WTC11 (cell line): ENCODE data around the gene MDGA2. TPM values are rescaled to one million over a fixed set of nuclear protein-coding genes. Genes with fewer than 3 reads are reported as not detected.

Experiments used
- ATAC-seq: fragments of 200-7000 bp; cut with Tn5 transposase; 2 replicates; pipeline ENCODE4 v1.10.0; 2021; ENCODE audit warnings: mild to moderate bottlenecking, moderate library complexity
- CTCF ChIA-PET: fragments of 300-600 bp; sonication (Branson Sonifier 250); formaldehyde crosslinking; loops from one replicate; lab custom pipeline; 2021; ENCODE audit warnings: antibody characterized with exemption; lab: Charles Lee
- POLR2A ChIA-PET: fragments of 350-600 bp; sonication (Branson Sonifier 250); formaldehyde crosslinking; loops from one replicate; lab custom pipeline; 2021; ENCODE audit warnings: antibody characterized with exemption; lab: Charles Lee
- DNase-seq: peaks from one replicate; pipeline ENCODE4 v3.0.0; 2021; ENCODE audit warnings: low spot score
- H3K27ac Mint-ChIP-seq: 2 replicates; pipeline ENCODE4 v1.8.0; 2021; ENCODE audit warnings: mixed read lengths
- H3K27me3 Mint-ChIP-seq: 2 replicates; pipeline ENCODE4 v1.8.0; 2021; ENCODE audit warnings: low read depth, mild to moderate bottlenecking, moderate library complexity, mixed read lengths
- H3K36me3 Mint-ChIP-seq: 2 replicates; pipeline ENCODE4 v1.8.0; 2021; ENCODE audit warnings: mixed read lengths
- H3K4me1 Mint-ChIP-seq: 2 replicates; pipeline ENCODE4 v1.8.0; 2022; ENCODE audit warnings: mixed read lengths
- H3K4me3 Mint-ChIP-seq: 2 replicates; pipeline ENCODE4 v1.8.0; 2021; ENCODE audit warnings: mild to moderate bottlenecking, moderate library complexity, mixed read lengths
- H3K9me3 Mint-ChIP-seq: 2 replicates; pipeline ENCODE4 v1.8.0; 2021; ENCODE audit warnings: mixed read lengths
- MXD4 ChIP-seq: fragments of 250-450 bp; sonication (Bioruptor Pico); IDR thresholded peaks from 2 replicates; pipeline ENCODE4 v1.8.0; 2021; ENCODE audit warnings: mild to moderate bottlenecking, moderate library complexity, borderline replicate concordance
- NR2C2 ChIP-seq: sonication (generic); formaldehyde crosslinking; IDR thresholded peaks from 2 replicates; pipeline ENCODE4 v1.8.0; 2022; ENCODE audit warnings: mild to moderate bottlenecking, missing genetic modification reagents
- ZBTB21 ChIP-seq: sonication (generic); formaldehyde crosslinking; IDR thresholded peaks from 2 replicates; pipeline ENCODE4 v1.8.1; 2023; ENCODE audit warnings: mild to moderate bottlenecking, missing genetic modification reagents, borderline replicate concordance
- ZNF396 ChIP-seq: fragments of 250-450 bp; sonication (Bioruptor Pico); IDR thresholded peaks from 2 replicates; pipeline ENCODE4 v1.8.0; 2021; ENCODE audit warnings: mild to moderate bottlenecking, moderate library complexity, borderline replicate concordance
- total RNA-seq: library from RNA; stranded (reverse); gene quantifications from 3 replicates; pipeline ENCODE4 v1.2.3, GENCODE V29; 2021
- TF ChIP-seq, protein P1 (sequence below): fragments of 200-600 bp; IDR thresholded peaks from 2 replicates; pipeline ENCODE4 v1.8.0; 2022; ENCODE audit warnings: antibody characterized with exemption
- TF ChIP-seq, protein P2 (sequence below): sonication (generic); formaldehyde crosslinking; conservative IDR thresholded peaks from 2 replicates; pipeline ENCODE4 v1.8.1; 2023; ENCODE audit warnings: mild to moderate bottlenecking, low read depth, missing genetic modification reagents, moderate library complexity
- TF ChIP-seq, protein P3 (sequence below): sonication (generic); formaldehyde crosslinking; IDR thresholded peaks from 2 replicates; pipeline ENCODE4 v1.8.0; 2022; ENCODE audit warnings: mild to moderate bottlenecking, missing genetic modification reagents
- TF ChIP-seq, protein P4 (sequence below): sonication (generic); formaldehyde crosslinking; IDR thresholded peaks from 2 replicates; pipeline ENCODE4 v1.8.0; 2022; ENCODE audit warnings: missing genetic modification reagents
- TF ChIP-seq, protein P5 (sequence below): sonication (generic); formaldehyde crosslinking; IDR thresholded peaks from 2 replicates; pipeline ENCODE4 v1.8.0; 2022; ENCODE audit warnings: mild to moderate bottlenecking, missing genetic modification reagents

Gene MDGA2
- total RNA-seq, 1 experiment from 2014 or later, result 4.9 TPM

DNA sequence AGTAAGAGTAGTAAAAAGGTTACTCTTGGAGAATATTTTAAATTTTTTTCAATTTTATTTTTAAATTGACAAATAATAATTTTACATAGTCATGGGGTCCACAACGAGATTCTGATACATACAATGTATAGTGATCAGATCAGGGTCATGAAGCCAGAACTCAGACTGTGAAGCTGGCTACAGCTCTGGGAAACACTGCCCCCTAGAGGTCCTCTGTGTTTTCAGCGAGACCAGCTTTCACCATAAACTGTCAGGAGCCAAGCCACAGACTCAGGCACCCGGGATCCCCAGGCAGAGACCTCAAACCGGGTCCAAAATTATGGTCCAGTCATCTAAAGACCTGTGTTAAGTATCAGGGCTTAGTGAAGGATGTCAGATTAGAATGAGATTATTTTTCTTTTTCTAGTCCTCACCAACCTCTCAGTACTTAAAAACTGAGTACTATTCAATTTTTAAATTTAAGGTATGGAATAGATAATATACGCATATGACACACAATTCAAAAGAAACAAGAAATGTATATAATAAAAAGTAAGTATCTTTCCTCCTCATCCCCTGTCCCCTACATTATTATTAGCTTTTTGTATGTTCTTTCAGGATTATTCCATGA, 397.1 kb downstream of the MDGA2 start:
- CTCF ChIA-PET, result interaction anchor here (0.9 to 1.4 kb wide), 5 partner anchors 9 to 261 kb away, joined by 3 to 6 read pairs (median 3); no protein-coding TSS in a partner anchor
- Mint-ChIP-seq H3K4me3 (no peak overlapping the region), H3K4me1 (peaks cover 11% of the 10 kb centered on the region), H3K27ac (no peak overlapping the region)
- ATAC-seq, result peak; percentile 85
- TF ChIP-seq MXD4 (no peak), ZBTB21 (CRISPR knock-in tag) (no peak)
- TF ChIP-seq, protein P1, sequence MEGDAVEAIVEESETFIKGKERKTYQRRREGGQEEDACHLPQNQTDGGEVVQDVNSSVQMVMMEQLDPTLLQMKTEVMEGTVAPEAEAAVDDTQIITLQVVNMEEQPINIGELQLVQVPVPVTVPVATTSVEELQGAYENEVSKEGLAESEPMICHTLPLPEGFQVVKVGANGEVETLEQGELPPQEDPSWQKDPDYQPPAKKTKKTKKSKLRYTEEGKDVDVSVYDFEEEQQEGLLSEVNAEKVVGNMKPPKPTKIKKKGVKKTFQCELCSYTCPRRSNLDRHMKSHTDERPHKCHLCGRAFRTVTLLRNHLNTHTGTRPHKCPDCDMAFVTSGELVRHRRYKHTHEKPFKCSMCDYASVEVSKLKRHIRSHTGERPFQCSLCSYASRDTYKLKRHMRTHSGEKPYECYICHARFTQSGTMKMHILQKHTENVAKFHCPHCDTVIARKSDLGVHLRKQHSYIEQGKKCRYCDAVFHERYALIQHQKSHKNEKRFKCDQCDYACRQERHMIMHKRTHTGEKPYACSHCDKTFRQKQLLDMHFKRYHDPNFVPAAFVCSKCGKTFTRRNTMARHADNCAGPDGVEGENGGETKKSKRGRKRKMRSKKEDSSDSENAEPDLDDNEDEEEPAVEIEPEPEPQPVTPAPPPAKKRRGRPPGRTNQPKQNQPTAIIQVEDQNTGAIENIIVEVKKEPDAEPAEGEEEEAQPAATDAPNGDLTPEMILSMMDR, result peak; percentile 67
- TF ChIP-seq, protein P2, sequence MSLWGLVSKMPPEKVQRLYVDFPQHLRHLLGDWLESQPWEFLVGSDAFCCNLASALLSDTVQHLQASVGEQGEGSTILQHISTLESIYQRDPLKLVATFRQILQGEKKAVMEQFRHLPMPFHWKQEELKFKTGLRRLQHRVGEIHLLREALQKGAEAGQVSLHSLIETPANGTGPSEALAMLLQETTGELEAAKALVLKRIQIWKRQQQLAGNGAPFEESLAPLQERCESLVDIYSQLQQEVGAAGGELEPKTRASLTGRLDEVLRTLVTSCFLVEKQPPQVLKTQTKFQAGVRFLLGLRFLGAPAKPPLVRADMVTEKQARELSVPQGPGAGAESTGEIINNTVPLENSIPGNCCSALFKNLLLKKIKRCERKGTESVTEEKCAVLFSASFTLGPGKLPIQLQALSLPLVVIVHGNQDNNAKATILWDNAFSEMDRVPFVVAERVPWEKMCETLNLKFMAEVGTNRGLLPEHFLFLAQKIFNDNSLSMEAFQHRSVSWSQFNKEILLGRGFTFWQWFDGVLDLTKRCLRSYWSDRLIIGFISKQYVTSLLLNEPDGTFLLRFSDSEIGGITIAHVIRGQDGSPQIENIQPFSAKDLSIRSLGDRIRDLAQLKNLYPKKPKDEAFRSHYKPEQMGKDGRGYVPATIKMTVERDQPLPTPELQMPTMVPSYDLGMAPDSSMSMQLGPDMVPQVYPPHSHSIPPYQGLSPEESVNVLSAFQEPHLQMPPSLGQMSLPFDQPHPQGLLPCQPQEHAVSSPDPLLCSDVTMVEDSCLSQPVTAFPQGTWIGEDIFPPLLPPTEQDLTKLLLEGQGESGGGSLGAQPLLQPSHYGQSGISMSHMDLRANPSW (CRISPR knock-in tag), result no peak
- TF ChIP-seq, all 79 proteins: peak for 1
- Mint-ChIP-seq H3K36me3 (peaks cover 6% of the 10 kb centered on the region), H3K27me3 (no peaks in the 10 kb centered on the region; the same call in 1 of the 2 replicates), H3K9me3 (peaks cover 15% of the 10 kb centered on the region)
- POLR2A ChIA-PET, result interaction anchor here (0.6 kb wide), 1 partner anchor 184 kb away, joined by 6 read pairs; no protein-coding TSS in a partner anchor
- DNase-seq, result peak; percentile 72

DNA sequence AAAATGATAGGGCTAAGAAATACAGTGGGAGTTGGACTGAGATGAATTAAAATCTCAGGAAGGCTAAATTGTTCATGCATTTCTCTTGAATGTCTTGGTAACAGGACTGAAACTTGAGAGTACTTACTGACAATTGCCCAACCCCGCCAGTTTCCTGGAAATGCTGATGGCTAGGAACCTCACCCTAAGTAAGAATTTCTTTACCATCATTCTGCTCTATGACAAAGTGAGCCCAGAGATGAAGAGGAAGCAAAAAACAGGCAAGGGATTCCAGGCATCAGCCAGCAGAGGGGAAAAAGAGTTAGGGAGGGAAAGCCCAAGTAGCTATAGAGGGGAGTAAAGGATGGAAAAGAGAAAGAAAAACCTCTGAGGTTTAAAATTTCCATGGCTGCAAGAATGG, 397.7 kb downstream of the MDGA2 start:
- CTCF ChIA-PET, result interaction anchor here (0.6 to 1.4 kb wide), 6 partner anchors 9 to 862 kb away, joined by 3 to 6 read pairs (median 3); no protein-coding TSS in a partner anchor

DNA sequence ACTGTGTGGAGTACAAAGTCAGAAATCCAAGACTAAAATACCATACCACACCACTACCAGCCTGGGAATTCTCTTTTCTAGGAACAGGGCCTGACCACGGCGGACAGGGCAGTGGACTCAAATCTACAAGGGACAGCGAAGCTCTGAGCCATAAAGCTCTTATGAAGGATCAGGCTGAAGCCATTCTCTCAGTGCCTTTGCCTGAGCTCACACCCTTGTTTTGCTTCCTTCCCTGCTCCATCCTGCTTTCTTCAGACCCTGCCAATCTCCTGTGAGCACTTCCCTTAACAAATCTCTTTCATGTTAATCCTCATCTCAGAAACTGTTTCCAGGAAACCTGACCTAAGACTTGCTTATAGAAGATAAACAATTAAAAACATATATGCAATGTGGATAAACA, 398.5 kb downstream of the MDGA2 start:
- TF ChIP-seq, protein P3, sequence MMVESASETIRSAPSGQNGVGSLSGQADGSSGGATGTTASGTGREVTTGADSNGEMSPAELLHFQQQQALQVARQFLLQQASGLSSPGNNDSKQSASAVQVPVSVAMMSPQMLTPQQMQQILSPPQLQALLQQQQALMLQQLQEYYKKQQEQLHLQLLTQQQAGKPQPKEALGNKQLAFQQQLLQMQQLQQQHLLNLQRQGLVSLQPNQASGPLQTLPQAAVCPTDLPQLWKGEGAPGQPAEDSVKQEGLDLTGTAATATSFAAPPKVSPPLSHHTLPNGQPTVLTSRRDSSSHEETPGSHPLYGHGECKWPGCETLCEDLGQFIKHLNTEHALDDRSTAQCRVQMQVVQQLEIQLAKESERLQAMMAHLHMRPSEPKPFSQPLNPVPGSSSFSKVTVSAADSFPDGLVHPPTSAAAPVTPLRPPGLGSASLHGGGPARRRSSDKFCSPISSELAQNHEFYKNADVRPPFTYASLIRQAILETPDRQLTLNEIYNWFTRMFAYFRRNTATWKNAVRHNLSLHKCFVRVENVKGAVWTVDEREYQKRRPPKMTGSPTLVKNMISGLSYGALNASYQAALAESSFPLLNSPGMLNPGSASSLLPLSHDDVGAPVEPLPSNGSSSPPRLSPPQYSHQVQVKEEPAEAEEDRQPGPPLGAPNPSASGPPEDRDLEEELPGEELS (CRISPR knock-in tag), result no peak
- TF ChIP-seq NR2C2 (CRISPR knock-in tag) (no peak), ZNF396 (no peak)
- TF ChIP-seq, protein P4, sequence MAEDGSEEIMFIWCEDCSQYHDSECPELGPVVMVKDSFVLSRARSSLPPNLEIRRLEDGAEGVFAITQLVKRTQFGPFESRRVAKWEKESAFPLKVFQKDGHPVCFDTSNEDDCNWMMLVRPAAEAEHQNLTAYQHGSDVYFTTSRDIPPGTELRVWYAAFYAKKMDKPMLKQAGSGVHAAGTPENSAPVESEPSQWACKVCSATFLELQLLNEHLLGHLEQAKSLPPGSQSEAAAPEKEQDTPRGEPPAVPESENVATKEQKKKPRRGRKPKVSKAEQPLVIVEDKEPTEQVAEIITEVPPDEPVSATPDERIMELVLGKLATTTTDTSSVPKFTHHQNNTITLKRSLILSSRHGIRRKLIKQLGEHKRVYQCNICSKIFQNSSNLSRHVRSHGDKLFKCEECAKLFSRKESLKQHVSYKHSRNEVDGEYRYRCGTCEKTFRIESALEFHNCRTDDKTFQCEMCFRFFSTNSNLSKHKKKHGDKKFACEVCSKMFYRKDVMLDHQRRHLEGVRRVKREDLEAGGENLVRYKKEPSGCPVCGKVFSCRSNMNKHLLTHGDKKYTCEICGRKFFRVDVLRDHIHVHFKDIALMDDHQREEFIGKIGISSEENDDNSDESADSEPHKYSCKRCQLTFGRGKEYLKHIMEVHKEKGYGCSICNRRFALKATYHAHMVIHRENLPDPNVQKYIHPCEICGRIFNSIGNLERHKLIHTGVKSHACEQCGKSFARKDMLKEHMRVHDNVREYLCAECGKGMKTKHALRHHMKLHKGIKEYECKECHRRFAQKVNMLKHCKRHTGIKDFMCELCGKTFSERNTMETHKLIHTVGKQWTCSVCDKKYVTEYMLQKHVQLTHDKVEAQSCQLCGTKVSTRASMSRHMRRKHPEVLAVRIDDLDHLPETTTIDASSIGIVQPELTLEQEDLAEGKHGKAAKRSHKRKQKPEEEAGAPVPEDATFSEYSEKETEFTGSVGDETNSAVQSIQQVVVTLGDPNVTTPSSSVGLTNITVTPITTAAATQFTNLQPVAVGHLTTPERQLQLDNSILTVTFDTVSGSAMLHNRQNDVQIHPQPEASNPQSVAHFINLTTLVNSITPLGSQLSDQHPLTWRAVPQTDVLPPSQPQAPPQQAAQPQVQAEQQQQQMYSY (CRISPR knock-in tag), result peak; percentile 68
- peaks cover 15% of the 10 kb centered on the region for H3K9me3 Mint-ChIP-seq
- H3K27me3 Mint-ChIP-seq, result no peaks in the 10 kb centered on the region
- no peak overlapping the region for H3K27ac Mint-ChIP-seq
- peaks cover 4% of the 10 kb centered on the region for H3K36me3 Mint-ChIP-seq
- H3K4me1 Mint-ChIP-seq, result peaks cover 11% of the 10 kb centered on the region
- ATAC-seq (peak; percentile 28; the same call in 1 of the 2 replicates), DNase-seq (no peak)
- CTCF ChIA-PET, result no interaction called here
- H3K4me3 Mint-ChIP-seq, result no peak overlapping the region
- POLR2A ChIA-PET, result no interaction called here

More for the DNA sequence above, 397.7 kb downstream of the MDGA2 start:
- no peak for DNase-seq
- Mint-ChIP-seq H3K4me3 (no peak overlapping the region), H3K27ac (no peak overlapping the region; the same call in 1 of the 2 replicates), H3K27me3 (no peaks in the 10 kb centered on the region), H3K9me3 (peaks cover 12% of the 10 kb centered on the region), H3K36me3 (peaks cover 4% of the 10 kb centered on the region), H3K4me1 (peaks cover 11% of the 10 kb centered on the region)
- POLR2A ChIA-PET, result interaction anchor here (0.6 kb wide), 1 partner anchor 185 kb away, joined by 6 read pairs; no protein-coding TSS in a partner anchor
- peak; percentile 30; the same call in 1 of the 2 replicates for ATAC-seq
- TF ChIP-seq, protein P5, sequence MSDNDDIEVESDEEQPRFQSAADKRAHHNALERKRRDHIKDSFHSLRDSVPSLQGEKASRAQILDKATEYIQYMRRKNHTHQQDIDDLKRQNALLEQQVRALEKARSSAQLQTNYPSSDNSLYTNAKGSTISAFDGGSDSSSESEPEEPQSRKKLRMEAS, result no peak
- TF ChIP-seq ZNF396, result no peak
